Measurements from ENCODE around the gene RPL10. TPM values are rescaled to one million over a fixed set of nuclear protein-coding genes. Genes with fewer than 3 reads are reported as not detected.

The RPL10 gene
- total and polyA plus RNA-seq, 2 of the 13 experiments (the other 11 are each of a cell fraction or from before 2014, with no cell fraction given): 2,381 to 4,713 TPM

DNA sequence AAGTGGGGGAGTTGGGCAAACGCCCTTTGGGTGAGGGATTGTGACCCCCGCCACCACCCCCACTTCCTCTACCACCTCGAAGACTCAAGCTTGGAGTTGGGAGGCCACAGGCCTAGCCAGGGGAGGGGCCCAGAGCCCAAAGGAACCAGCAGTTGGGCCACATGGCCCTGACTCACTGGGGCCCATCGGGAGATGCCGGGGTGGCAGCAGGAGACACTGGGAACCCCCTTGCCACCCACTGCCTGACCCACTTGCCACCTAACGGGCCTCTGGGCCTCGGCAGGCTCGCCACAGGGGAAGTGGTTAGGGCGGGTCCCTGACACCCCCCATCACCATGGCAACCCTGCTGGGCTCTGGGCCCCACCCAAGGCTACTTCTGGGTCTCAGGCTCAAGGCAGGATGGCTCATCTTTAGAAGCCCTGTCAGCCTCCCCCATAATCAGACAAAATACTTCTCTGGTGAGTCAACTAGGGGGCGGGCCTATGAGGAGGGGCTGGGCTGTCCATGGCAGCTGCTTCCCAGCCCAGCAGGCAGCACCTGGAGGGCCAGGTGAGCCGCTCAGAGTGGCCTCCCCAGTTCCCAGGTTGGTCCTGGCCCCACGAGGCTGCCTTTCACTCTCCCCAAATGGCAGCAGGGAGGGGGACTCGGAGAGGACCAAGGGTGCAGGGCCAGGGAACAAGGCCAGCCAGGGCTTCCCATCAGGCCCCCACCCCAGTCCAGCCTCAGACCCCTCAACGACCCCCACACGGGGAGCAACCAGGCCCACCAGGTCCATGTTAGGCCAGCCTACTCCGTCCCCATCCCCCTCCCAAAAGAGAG lies 29.3 kb upstream of the RPL10 start (continued):
- no peak for TF ChIP-seq RFX5 (IDR thresholded peaks at IDR 0.05; ENCODE audit: low read depth, low read length)
- TF ChIP-seq, protein P1, sequence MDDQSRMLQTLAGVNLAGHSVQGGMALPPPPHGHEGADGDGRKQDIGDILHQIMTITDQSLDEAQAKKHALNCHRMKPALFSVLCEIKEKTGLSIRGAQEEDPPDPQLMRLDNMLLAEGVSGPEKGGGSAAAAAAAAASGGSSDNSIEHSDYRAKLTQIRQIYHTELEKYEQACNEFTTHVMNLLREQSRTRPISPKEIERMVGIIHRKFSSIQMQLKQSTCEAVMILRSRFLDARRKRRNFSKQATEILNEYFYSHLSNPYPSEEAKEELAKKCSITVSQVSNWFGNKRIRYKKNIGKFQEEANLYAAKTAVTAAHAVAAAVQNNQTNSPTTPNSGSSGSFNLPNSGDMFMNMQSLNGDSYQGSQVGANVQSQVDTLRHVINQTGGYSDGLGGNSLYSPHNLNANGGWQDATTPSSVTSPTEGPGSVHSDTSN (CRISPR knock-in tag; IDR thresholded peaks at IDR 0.05; ENCODE audit: borderline replicate concordance): no peak
- TF ChIP-seq, protein P2, sequence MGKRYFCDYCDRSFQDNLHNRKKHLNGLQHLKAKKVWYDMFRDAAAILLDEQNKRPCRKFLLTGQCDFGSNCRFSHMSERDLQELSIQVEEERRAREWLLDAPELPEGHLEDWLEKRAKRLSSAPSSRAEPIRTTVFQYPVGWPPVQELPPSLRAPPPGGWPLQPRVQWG (CRISPR knock-in tag; IDR thresholded peaks at IDR 0.05; ENCODE audit: borderline replicate concordance, low read depth): no peak
- TF ChIP-seq TBX3 (IDR thresholded peaks at IDR 0.05; ENCODE audit: borderline replicate concordance): no peak
- TF ChIP-seq ZNF441 (CRISPR knock-in tag; IDR thresholded peaks at IDR 0.05; ENCODE audit: borderline replicate concordance): no peak
- TF ChIP-seq HNRNPL (IDR thresholded peaks at IDR 0.05; ENCODE audit: low read depth, low read length): 0 out of 2 replicates have a peak, but pooled peaks have one; percentile 22
- TF ChIP-seq SMYD3 (CRISPR knock-in tag; IDR thresholded peaks at IDR 0.05): no peak
- peak; percentile 34 for TF ChIP-seq AGO2 (optimal IDR thresholded peaks at IDR 0.05; ENCODE audit: low read depth, low read length)
- TF ChIP-seq, protein P3, sequence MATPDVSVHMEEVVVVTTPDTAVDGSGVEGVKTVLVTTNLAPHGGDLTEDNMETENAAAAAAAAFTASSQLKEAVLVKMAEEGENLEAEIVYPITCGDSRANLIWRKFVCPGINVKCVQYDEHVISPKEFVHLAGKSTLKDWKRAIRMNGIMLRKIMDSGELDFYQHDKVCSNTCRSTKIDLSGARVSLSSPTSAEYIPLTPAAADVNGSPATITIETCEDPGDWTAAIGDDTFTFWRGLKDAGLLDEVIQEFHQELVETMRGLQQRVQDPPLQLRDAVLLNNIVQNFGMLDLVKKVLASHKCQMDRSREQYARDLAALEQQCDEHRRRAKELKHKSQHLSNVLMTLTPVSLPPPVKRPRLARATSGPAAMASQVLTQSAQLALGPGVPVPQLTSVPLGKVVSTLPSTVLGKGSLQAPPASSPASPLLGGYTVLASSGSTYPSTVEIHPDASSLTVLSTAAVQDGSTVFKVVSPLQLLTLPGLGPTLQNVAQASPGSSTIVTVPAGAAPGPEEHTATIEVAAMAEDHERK (CRISPR knock-in tag; IDR thresholded peaks at IDR 0.05; ENCODE audit: low read depth): no peak
- TF ChIP-seq PCBP1 (IDR thresholded peaks at IDR 0.05; ENCODE audit: borderline replicate concordance, low read depth, low read length): no peak
- TF ChIP-seq, protein P4, sequence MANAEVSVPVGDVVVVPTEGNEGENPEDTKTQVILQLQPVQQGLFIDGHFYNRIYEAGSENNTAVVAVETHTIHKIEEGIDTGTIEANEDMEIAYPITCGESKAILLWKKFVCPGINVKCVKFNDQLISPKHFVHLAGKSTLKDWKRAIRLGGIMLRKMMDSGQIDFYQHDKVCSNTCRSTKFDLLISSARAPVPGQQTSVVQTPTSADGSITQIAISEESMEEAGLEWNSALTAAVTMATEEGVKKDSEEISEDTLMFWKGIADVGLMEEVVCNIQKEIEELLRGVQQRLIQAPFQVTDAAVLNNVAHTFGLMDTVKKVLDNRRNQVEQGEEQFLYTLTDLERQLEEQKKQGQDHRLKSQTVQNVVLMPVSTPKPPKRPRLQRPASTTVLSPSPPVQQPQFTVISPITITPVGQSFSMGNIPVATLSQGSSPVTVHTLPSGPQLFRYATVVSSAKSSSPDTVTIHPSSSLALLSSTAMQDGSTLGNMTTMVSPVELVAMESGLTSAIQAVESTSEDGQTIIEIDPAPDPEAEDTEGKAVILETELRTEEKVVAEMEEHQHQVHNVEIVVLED (CRISPR knock-in tag; IDR thresholded peaks at IDR 0.05; ENCODE audit: borderline replicate concordance): no peak
- no peak for TF ChIP-seq ZFP41 (CRISPR knock-in tag; IDR thresholded peaks at IDR 0.05; ENCODE audit: borderline replicate concordance)
- peak; percentile 49; the same call in 1 of the 2 replicates for TF ChIP-seq JUND (CRISPR knock-in tag; IDR thresholded peaks at IDR 0.05)
- no peak for TF ChIP-seq ZNF329 (CRISPR knock-in tag; IDR thresholded peaks at IDR 0.05; ENCODE audit: low read depth)
- no peak for TF ChIP-seq PLRG1 (conservative IDR thresholded peaks at IDR 0.05)
- TF ChIP-seq KLF12 (CRISPR knock-in tag; IDR thresholded peaks at IDR 0.05; ENCODE audit: borderline replicate concordance): no peak
- TF ChIP-seq, protein P5, sequence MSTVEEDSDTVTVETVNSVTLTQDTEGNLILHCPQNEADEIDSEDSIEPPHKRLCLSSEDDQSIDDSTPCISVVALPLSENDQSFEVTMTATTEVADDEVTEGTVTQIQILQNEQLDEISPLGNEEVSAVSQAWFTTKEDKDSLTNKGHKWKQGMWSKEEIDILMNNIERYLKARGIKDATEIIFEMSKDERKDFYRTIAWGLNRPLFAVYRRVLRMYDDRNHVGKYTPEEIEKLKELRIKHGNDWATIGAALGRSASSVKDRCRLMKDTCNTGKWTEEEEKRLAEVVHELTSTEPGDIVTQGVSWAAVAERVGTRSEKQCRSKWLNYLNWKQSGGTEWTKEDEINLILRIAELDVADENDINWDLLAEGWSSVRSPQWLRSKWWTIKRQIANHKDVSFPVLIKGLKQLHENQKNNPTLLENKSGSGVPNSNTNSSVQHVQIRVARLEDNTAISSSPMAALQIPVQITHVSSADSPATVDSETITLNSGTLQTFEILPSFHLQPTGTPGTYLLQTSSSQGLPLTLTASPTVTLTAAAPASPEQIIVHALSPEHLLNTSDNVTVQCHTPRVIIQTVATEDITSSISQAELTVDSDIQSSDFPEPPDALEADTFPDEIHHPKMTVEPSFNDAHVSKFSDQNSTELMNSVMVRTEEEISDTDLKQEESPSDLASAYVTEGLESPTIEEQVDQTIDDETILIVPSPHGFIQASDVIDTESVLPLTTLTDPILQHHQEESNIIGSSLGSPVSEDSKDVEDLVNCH (CRISPR knock-in tag; IDR thresholded peaks at IDR 0.05): no peak
- TF ChIP-seq ZNF451 (CRISPR knock-in tag; IDR thresholded peaks at IDR 0.05): no peak
- TF ChIP-seq SAP130 (CRISPR knock-in tag; IDR thresholded peaks at IDR 0.05; ENCODE audit: low read depth): 0 out of 2 replicates have a peak, but pooled peaks have one; percentile 9
- peak in 1 of 2 experiments; percentile 10; a peak in 1 of 4 replicates for TF ChIP-seq POLR2A (IDR thresholded peaks at IDR 0.05; ENCODE audit: insufficient read depth in 1 of 2, low read depth in 2 of 2, low read length in 2 of 2)
- TF ChIP-seq, protein P6, sequence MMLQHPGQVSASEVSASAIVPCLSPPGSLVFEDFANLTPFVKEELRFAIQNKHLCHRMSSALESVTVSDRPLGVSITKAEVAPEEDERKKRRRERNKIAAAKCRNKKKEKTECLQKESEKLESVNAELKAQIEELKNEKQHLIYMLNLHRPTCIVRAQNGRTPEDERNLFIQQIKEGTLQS (CRISPR knock-in tag; IDR thresholded peaks at IDR 0.05): peak; percentile 48; the same call in 1 of the 2 replicates
- no peak for TF ChIP-seq MTA3 (CRISPR knock-in tag; IDR thresholded peaks at IDR 0.05)
- no peak for TF ChIP-seq KAT8 (CRISPR knock-in tag; IDR thresholded peaks at IDR 0.05)

Data from HepG2 (cell line).